Bronchial epithelial cell (primary cell): ENCODE measurements around the gene TASP1. TPM values are rescaled to one million over a fixed set of nuclear protein-coding genes. Genes with fewer than 3 reads are reported as not detected.

Experiments used
- DNase-seq: peaks from one replicate; pipeline ENCODE4 v3.0.0-alpha.2; 2010; ENCODE audit warnings: low read depth
- FAIRE-seq: peaks from 2 replicates; lab custom pipeline; 2011; peaks lifted over from hg19 to GRCh38; lab: Jason Lieb, UNC
- H3K27me3 ChIP-seq: 2 replicates; pipeline ENCODE4 v1.5.1; 2011; ENCODE audit warnings: low read length; ENCODE audit not compliant: control insufficient read depth, insufficient read depth
- H3K36me3 ChIP-seq: 2 replicates; pipeline ENCODE4 v1.5.1; 2011; ENCODE audit warnings: low read length; ENCODE audit not compliant: control insufficient read depth, insufficient read depth
- H3K4me3 ChIP-seq: 2 replicates; pipeline ENCODE4 v1.5.1; 2011; ENCODE audit warnings: mild to moderate bottlenecking, low read depth, low read length, control low read depth
- CTCF ChIP-seq: IDR thresholded peaks from 2 replicates; pipeline ENCODE4 v1.5.1; 2011; ENCODE audit warnings: mild to moderate bottlenecking, moderate library complexity, low read length, control low read depth, inconsistent platforms; ENCODE audit not compliant: insufficient read depth, severe bottlenecking
- total RNA-seq: library from RNA; depleted of rRNA; stranded (reverse); fragments of >200 nt; gene quantifications from 2 replicates; pipeline ENCODE4 v1.2.1, GENCODE V29; 2014

TASP1 gene
- total RNA-seq, 1 donor from 2014 or later = 18.7 TPM

- H3K4me3 ChIP-seq = no peak overlapping the region
- no peaks in the 10 kb centered on the region for H3K27me3 ChIP-seq
- DNase-seq = no peak
- H3K36me3 ChIP-seq = no peaks in the 10 kb centered on the region
- no peak for TF ChIP-seq CTCF
- no peak for FAIRE-seq
These were observed 235.3 kb downstream of the TASP1 start for GRCh38 chr20:13403453-13403852.

GRCh38 chr20:13402986-13403385 is 235.7 kb downstream of the TASP1 start:
- no peak for DNase-seq
- Histone ChIP-seq H3K4me3 (no peak overlapping the region), H3K36me3 (no peaks in the 10 kb centered on the region), H3K27me3 (no peaks in the 10 kb centered on the region)
- TF ChIP-seq CTCF = no peak
- no peak for FAIRE-seq

- DNase-seq = no peak
- Histone ChIP-seq H3K4me3 (no peak overlapping the region), H3K36me3 (no peaks in the 10 kb centered on the region), H3K27me3 (no peaks in the 10 kb centered on the region)
- no peak for FAIRE-seq
- no peak for TF ChIP-seq CTCF
These were observed 236.5 kb downstream of the TASP1 start for GRCh38 chr20:13402171-13402760.

- no peak overlapping the region for H3K4me3 ChIP-seq
- peak; percentile 34 for DNase-seq
- no peaks in the 10 kb centered on the region for H3K27me3 ChIP-seq
- FAIRE-seq = no peak
- H3K36me3 ChIP-seq = no peaks in the 10 kb centered on the region
- no peak for TF ChIP-seq CTCF
These were observed 237.1 kb downstream of the TASP1 start for GRCh38 chr20:13401596-13401995.

GRCh38 chr20:13400453-13400852 is 238.3 kb downstream of the TASP1 start:
- DNase-seq (no peak), FAIRE-seq (no peak)
- no peak for TF ChIP-seq CTCF
- Histone ChIP-seq H3K4me3 (no peak overlapping the region), H3K27me3 (no peaks in the 10 kb centered on the region), H3K36me3 (no peaks in the 10 kb centered on the region)

GRCh38 chr20:13397300-13397724 is 241.4 kb downstream of the TASP1 start:
- DNase-seq = no peak
- Histone ChIP-seq H3K36me3 (no peaks in the 10 kb centered on the region), H3K4me3 (no peak overlapping the region), H3K27me3 (no peaks in the 10 kb centered on the region)
- no peak for TF ChIP-seq CTCF
- FAIRE-seq = no peak
